ENCODE measurements around the gene HOXB7.

The HOXB7 gene

GRCh38 chr17:48559122-48559839, 51.5 kb downstream of the HOXB7 start:
- no peak for TF ChIP-seq CTCF (conservative IDR thresholded peaks at IDR 0.05; ENCODE audit: low read depth, low read length)
- DNase-seq (ENCODE audit: low read depth) = no peak
- H3K4me3 ChIP-seq (ENCODE audit: low read length) = no peak overlapping the region

GRCh38 chr17:48558831-48559121, 52.0 kb downstream of the HOXB7 start:
- no peak for DNase-seq (ENCODE audit: low read depth)
- no peak for TF ChIP-seq CTCF (conservative IDR thresholded peaks at IDR 0.05; ENCODE audit: low read depth, low read length)
- no peak overlapping the region for H3K4me3 ChIP-seq (ENCODE audit: low read length)

- TF ChIP-seq CTCF (conservative IDR thresholded peaks at IDR 0.05; ENCODE audit: low read depth, low read length) = no peak
- no peak overlapping the region for H3K4me3 ChIP-seq (ENCODE audit: low read length)
- DNase-seq (ENCODE audit: low read depth) = no peak
These were observed 52.6 kb downstream of the HOXB7 start for GRCh38 chr17:48558057-48558830.

Data from retinal pigment epithelial cell (primary cell).